HG03521 (cell line): ENCODE measurements around the gene SLC8A3.

Experiments used
- ATAC-seq: cut with Tn5 transposase; IDR thresholded peaks from one replicate; pipeline ENCODE4 v1.9.1; 2021; ENCODE audit warnings: mild to moderate bottlenecking, moderate library complexity; ENCODE audit not compliant: unreplicated experiment

The SLC8A3 gene

DNA sequence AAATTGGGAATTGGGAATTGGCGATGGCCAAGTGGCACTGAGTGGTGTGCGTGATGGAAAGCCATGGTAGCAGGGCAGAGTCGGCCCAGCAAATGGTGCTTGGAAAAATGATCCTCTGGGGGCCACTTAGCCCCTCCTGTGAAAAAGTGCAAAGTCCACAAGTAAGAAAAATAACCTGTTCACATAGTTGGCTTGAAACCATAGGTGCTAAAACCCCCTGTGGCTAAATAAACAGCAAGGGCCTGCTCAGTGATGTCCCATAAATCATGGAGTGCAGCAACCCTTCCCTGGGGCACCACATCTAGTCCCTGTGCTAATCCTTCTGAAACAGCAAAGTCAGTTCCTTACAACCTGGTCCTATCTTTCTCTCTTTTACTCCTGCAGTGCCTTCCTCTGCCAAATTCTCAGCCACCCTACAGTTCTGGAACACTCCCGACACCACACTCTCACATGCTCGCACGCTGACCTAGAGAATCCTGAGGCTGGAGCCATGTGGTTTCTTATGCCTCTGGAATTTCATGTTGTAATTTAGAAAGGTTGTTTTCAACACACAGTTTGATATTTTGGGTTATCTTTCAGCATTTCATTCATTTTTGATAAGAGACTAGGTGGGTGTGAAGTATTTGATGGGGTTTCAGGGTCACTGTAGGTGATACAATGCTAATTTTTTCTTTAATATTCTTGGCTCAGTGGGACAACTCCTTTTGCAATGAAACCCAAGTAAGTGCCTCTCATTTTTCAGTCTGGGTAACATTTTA lies 186.0 kb downstream of the SLC8A3 start:
- no peak for ATAC-seq

DNA sequence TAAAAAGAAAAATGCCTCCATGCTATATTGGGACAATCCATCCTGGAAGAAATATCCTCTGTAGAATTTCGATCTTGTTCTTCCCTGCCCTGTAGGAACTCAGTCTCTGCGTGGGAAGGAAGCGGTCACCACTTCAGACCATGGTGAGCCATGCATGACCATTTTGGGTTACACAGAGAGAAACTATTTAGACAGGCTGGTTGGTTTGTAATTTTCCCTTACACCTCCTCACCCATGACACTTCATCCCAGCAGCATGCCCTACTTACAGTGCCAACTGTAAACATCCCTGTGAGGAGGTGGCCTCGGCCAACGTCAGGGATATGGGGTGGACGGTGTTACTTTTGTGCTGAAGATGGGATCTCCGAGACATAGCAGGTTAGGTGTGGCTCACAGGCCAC lies 188.2 kb downstream of the SLC8A3 start:
- ATAC-seq = no peak

DNA sequence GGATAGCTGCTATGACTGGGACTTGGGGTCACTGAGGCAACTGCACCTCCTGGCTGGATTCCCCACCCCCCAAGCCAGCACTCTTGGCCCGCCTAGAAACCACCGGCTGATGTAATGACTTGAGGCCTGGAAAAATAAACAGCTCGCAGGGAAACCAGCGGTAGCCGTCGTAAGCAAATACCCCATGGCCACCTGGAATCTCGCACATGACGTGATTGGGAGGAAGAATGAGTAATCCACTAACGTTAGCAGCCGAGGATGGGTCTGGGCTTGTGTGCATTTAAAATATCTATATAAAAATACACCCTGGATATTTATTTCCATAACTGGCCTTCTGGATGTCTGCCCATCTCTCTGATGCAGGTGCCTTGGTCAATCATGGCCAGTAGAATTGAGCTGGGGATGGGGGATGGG lies 189.5 kb downstream of the SLC8A3 start:
- ATAC-seq = no peak

DNA sequence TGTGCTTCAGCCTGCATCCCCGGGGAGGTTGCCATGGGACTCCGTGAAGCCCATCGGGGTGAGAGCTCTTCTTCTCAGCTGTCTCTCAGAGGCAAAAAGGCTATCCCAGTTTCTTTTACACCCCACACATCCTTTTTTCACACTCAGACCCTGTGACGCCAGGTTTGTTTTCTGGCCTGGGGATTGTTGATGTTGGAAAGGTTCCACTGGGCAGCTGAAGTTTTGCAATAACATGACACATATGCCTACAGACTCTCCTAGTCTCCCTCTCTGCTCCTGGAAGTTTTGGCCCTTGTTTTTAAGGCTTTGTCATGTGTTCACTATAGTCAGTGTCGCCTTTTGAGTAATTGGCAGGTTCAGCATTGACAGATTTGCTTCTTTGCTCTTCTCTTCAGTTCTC lies 190.9 kb downstream of the SLC8A3 start:
- ATAC-seq = no peak

DNA sequence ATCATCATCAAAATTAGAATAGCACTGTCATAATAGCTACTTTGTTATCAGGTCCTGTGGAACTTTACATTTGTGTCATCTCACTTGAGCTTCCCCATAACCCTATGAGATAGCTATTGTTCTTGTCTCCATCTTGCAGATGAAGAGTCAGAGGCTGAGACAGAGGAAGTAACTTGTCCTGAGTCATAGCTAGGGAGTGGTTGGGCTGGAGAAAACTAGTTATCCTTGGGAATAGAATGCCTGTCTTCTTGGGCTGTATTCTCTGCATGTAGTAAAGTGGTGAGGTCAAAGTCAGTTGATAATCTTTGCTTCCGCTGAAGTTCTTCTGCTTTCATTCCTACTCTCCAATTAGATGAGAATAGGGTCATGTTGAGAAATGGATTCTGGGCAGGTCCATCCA lies 192.5 kb downstream of the SLC8A3 start:
- no peak for ATAC-seq
